H1 (cell line): ENCODE results near the gene PSMF1. TPM values are rescaled to one million over a fixed set of nuclear protein-coding genes. Genes with fewer than 3 reads are reported as not detected.

Experiments used
- CTCF ChIA-PET: fragments of 300-600 bp; sonication (Branson Sonifier 250); formaldehyde crosslinking; loops from one replicate; lab custom pipeline; 2021; ENCODE audit not compliant: partially characterized antibody; lab: Charles Lee
- POLR2A ChIA-PET: fragments of 300-600 bp; sonication (Branson Sonifier 250); formaldehyde crosslinking; loops from one replicate; lab custom pipeline; 2021; ENCODE audit warnings: inconsistent platforms; ENCODE audit not compliant: partially characterized antibody; lab: Charles Lee
- DNase-seq, 2 experiments: peaks; one replicate each; pipeline versions ENCODE4 v3.0.0 to v3.0.0-alpha.2; 2010 to 2022; ENCODE audit warnings: low spot score in 2 of 2, low read depth in 1 of 2, mixed read lengths in 1 of 2
- FAIRE-seq: peaks from 2 replicates; lab custom pipeline; 2011; peaks lifted over from hg19 to GRCh38; lab: Jason Lieb, UNC
- H2AFZ ChIP-seq: 2 replicates; pipeline ENCODE4 v1.8.1; 2012; ENCODE audit warnings: low read length, inconsistent platforms
- H2AK5ac ChIP-seq: 2 replicates; pipeline ENCODE4 v1.6.1; 2013; ENCODE audit warnings: low read depth, low read length
- H2BK120ac ChIP-seq: replicated peaks from 2 replicates; pipeline ENCODE3; 2013; ENCODE audit warnings: low read depth, low read length, inconsistent platforms
- H2BK12ac ChIP-seq: 2 replicates; pipeline ENCODE4 v1.6.1; 2013; ENCODE audit warnings: low read depth, low read length
- H2BK15ac ChIP-seq: 2 replicates; pipeline ENCODE4 v1.6.1; 2013; ENCODE audit warnings: low read length
- H2BK20ac ChIP-seq: 2 replicates; pipeline ENCODE4 v1.6.1; 2013; ENCODE audit warnings: low read length
- H2BK5ac ChIP-seq: 2 replicates; pipeline ENCODE4 v1.6.1; 2013; ENCODE audit warnings: low read depth, low read length
- H3K14ac ChIP-seq: 2 replicates; pipeline ENCODE4 v1.6.1; 2013; ENCODE audit warnings: inconsistent platforms; ENCODE audit not compliant: insufficient read length
- H3K18ac ChIP-seq: 2 replicates; pipeline ENCODE4 v1.6.1; 2013; ENCODE audit warnings: low read length; ENCODE audit errors: extremely low read depth
- H3K23ac ChIP-seq: 2 replicates; pipeline ENCODE4 v1.6.1; 2013; ENCODE audit warnings: inconsistent platforms; ENCODE audit not compliant: insufficient read length
- H3K23me2 ChIP-seq: 2 replicates; pipeline ENCODE4 v1.6.1; 2013; ENCODE audit warnings: low read depth, low read length
- H3K27ac ChIP-seq: 2 replicates; pipeline ENCODE4 v1.6.1; 2011; ENCODE audit warnings: low read depth, low read length, inconsistent platforms
- H3K27me3 ChIP-seq, 4 experiments: replicated peaks in 1 of 4; 1 replicate in 1 of 4; 2 replicates in 3 of 4; pipeline versions ENCODE4 v1.6.1 to v1.8.1; 2011 to 2013; ENCODE audit warnings: low read length in 3 of 4, mild to moderate bottlenecking in 3 of 4, inconsistent platforms in 2 of 4, mixed read lengths in 2 of 4, moderate library complexity in 1 of 4; ENCODE audit not compliant: control insufficient read depth in 3 of 4, insufficient read depth in 3 of 4; ENCODE audit errors: extremely low read depth in 1 of 4
- H3K36me3 ChIP-seq, 4 experiments: 2 replicates each; pipeline versions ENCODE4 v1.6.1 to v1.8.1; 2011 to 2013; ENCODE audit warnings: mild to moderate bottlenecking in 4 of 4, low read length in 3 of 4, moderate library complexity in 2 of 4, control low read depth in 1 of 4, inconsistent platforms in 1 of 4; ENCODE audit not compliant: insufficient read depth in 4 of 4, control insufficient read depth in 2 of 4
- H3K4ac ChIP-seq: replicated peaks from 2 replicates; pipeline ENCODE3; 2013; ENCODE audit warnings: low read length, low read depth, mixed read lengths, inconsistent platforms; ENCODE audit not compliant: insufficient read length
- H3K4me1 ChIP-seq, 4 experiments: replicated peaks in 1 of 4; 1 replicate in 1 of 4; 2 replicates in 3 of 4; pipeline versions ENCODE4 v1.6.1 to v1.8.1; 2011 to 2013; ENCODE audit warnings: low read length in 3 of 4, inconsistent platforms in 2 of 4, mixed read lengths in 1 of 4; ENCODE audit not compliant: insufficient read depth in 4 of 4, control insufficient read depth in 3 of 4
- H3K4me2 ChIP-seq, 2 experiments: 2 replicates each; pipeline versions ENCODE4 v1.6.1 to v1.8.1; 2011 to 2013; ENCODE audit warnings: low read depth in 2 of 2, low read length in 2 of 2, control low read depth in 1 of 2, inconsistent platforms in 1 of 2, mild to moderate bottlenecking in 1 of 2; ENCODE audit not compliant: insufficient read depth in 1 of 2
- H3K4me3 ChIP-seq, 4 experiments: fragments of 200-600, 300-600 bp in 1 of 4; sonication (generic), shearing (Covaris generic), sonication (Bioruptor Twin) in 1 of 4; 2 replicates each; pipeline versions ENCODE4 v1.5.1 to v1.8.1; 2011 to 2016; ENCODE audit warnings: low read length in 4 of 4, low read depth in 3 of 4, control low read depth in 2 of 4, inconsistent platforms in 2 of 4, mild to moderate bottlenecking in 2 of 4, mixed read lengths in 1 of 4, moderate library complexity in 1 of 4; ENCODE audit not compliant: insufficient read depth in 2 of 4; ENCODE audit errors: extremely low read depth in 1 of 4
- H3K56ac ChIP-seq: replicated peaks from 2 replicates; pipeline ENCODE3; 2013; ENCODE audit warnings: low read depth, mild to moderate bottlenecking, mixed read lengths, low read length, inconsistent platforms; ENCODE audit not compliant: insufficient read length
- H3K79me1 ChIP-seq: 2 replicates; pipeline ENCODE4 v1.6.1; 2013; ENCODE audit warnings: low read depth, low read length, control low read depth
- H3K79me2 ChIP-seq, 2 experiments: 2 replicates each; pipeline versions ENCODE4 v1.6.1 to v1.8.1; 2012 to 2013; ENCODE audit warnings: low read length in 2 of 2, mild to moderate bottlenecking in 2 of 2, inconsistent platforms in 1 of 2; ENCODE audit not compliant: insufficient read depth in 2 of 2, control insufficient read depth in 1 of 2
- H3K9ac ChIP-seq, 4 experiments: replicated peaks in 1 of 4; 1 replicate in 1 of 4; 2 replicates in 3 of 4; pipeline versions ENCODE4 v1.6.1 to v1.8.1; 2011 to 2013; ENCODE audit warnings: low read depth in 3 of 4, low read length in 3 of 4, control low read depth in 2 of 4, mild to moderate bottlenecking in 2 of 4, moderate library complexity in 2 of 4, inconsistent platforms in 1 of 4; ENCODE audit errors: extremely low read depth in 1 of 4
- H3K9me3 ChIP-seq, 2 experiments: 2 replicates each; pipeline versions ENCODE4 v1.6.1 to v1.8.1; 2012 to 2013; ENCODE audit warnings: mild to moderate bottlenecking in 2 of 2, moderate library complexity in 2 of 2, control low read depth in 1 of 2, inconsistent platforms in 1 of 2, low read depth in 1 of 2, low read length in 1 of 2, mixed read lengths in 1 of 2; ENCODE audit not compliant: insufficient read depth in 2 of 2
- H4K20me1 ChIP-seq, 2 experiments: replicated peaks in 1 of 2; 2 replicates each; pipeline versions ENCODE3 to v1.8.1; 2011 to 2013; ENCODE audit warnings: inconsistent platforms in 2 of 2, low read length in 2 of 2, mild to moderate bottlenecking in 1 of 2; ENCODE audit not compliant: insufficient read depth in 2 of 2, control insufficient read depth in 1 of 2
- H4K5ac ChIP-seq: 2 replicates; pipeline ENCODE4 v1.6.1; 2013; ENCODE audit warnings: low read length, low read depth, mixed read lengths, inconsistent platforms; ENCODE audit not compliant: insufficient read length
- H4K8ac ChIP-seq: 2 replicates; pipeline ENCODE4 v1.8.0; 2013; ENCODE audit warnings: mild to moderate bottlenecking, moderate library complexity, low read length, inconsistent platforms; ENCODE audit not compliant: insufficient read depth; ENCODE audit errors: extremely low read depth
- H4K91ac ChIP-seq: replicated peaks from 2 replicates; pipeline ENCODE3; 2013; ENCODE audit warnings: low read length, mixed read lengths, inconsistent platforms; ENCODE audit not compliant: insufficient read length
- NANOG ChIP-seq: IDR thresholded peaks from 2 replicates; pipeline ENCODE4 v1.6.1; 2011; ENCODE audit warnings: low read length, low read depth, mild to moderate bottlenecking, inconsistent platforms; ENCODE audit not compliant: insufficient read depth, poor library complexity, severe bottlenecking
- PHF8 ChIP-seq: fragments of 200-600 bp; sonication (generic); conservative IDR thresholded peaks from 2 replicates; pipeline ENCODE4 v1.7.1; 2012; ENCODE audit warnings: low read depth, mild to moderate bottlenecking, inconsistent platforms, low read length, moderate library complexity
- RFX5 ChIP-seq: IDR thresholded peaks from 2 replicates; pipeline ENCODE4 v1.6.1; 2011; ENCODE audit warnings: low read depth, low read length, improper control_type of control experiment, borderline replicate concordance
- SIRT6 ChIP-seq: IDR thresholded peaks from one replicate; pipeline ENCODE4 v1.7.1; 2012; ENCODE audit warnings: low read length, inconsistent platforms
- SUZ12 ChIP-seq: fragments of 200-600 bp; sonication (generic); IDR thresholded peaks from 2 replicates; pipeline ENCODE4 v1.6.1; 2012; ENCODE audit warnings: mild to moderate bottlenecking, inconsistent platforms, low read length, moderate library complexity, mixed read lengths
- TBP ChIP-seq: IDR thresholded peaks from 2 replicates; pipeline ENCODE4 v1.6.1; 2011; ENCODE audit warnings: low read depth, low read length, improper control_type of control experiment
- TCF12 ChIP-seq: IDR thresholded peaks from 2 replicates; pipeline ENCODE4 v1.6.1; 2011; ENCODE audit warnings: low read depth, mild to moderate bottlenecking, low read length
- whole genome bisulfite sequencing, 2 experiments: shearing (Covaris generic) in 1 of 2; methylation state at CpG; one replicate each; pipeline versions ENCODE4 v1.1.6 to v1.1.7; 2013 to 2015; ENCODE audit warnings: low lambda C conversion rate in 2 of 2, mixed read lengths in 2 of 2, inconsistent platforms in 1 of 2, low coverage in 1 of 2, missing lambda C conversion rate in 1 of 2; ENCODE audit not compliant: insufficient replicate concordance in 2 of 2, insufficient coverage in 1 of 2, insufficient read length in 1 of 2; ENCODE audit errors: extremely low coverage in 1 of 2, missing lambda C conversion rate in 1 of 2; 5-methylcytosine and 5-hydroxymethylcytosine counted together
- polyA plus RNA-seq, 7 experiments: library from polyadenylated mRNA; depleted of rRNA in 3 of 7; stranded (reverse) in 5 of 7; unstranded in 2 of 7; fragments of >200 nt in 5 of 7; fragments of 200-250 nt in 2 of 7; gene quantifications; 1 replicate in 5 of 7; 2 replicates in 1 of 7; 4 replicates in 1 of 7; pipeline versions ENCODE4 v1.2.1 to v1.2.3, GENCODE V29; 2011 to 2013; ENCODE audit warnings: missing spikeins in 2 of 7, mixed read lengths in 2 of 7
- total RNA-seq: library from RNA; stranded (reverse); fragmentation: NEBNext Ultra II Directional; extraction: Animal tissue kit (Norgen Biotek cat#: 25700); gene quantifications from 2 replicates; pipeline ENCODE4 v1.2.1, GENCODE V29; 2021

The PSMF1 gene
- total and polyA plus RNA-seq, 2 of the 8 experiments (the other 6 are each of a cell fraction or from before 2014, with no cell fraction given): 106 to 159 TPM

DNA sequence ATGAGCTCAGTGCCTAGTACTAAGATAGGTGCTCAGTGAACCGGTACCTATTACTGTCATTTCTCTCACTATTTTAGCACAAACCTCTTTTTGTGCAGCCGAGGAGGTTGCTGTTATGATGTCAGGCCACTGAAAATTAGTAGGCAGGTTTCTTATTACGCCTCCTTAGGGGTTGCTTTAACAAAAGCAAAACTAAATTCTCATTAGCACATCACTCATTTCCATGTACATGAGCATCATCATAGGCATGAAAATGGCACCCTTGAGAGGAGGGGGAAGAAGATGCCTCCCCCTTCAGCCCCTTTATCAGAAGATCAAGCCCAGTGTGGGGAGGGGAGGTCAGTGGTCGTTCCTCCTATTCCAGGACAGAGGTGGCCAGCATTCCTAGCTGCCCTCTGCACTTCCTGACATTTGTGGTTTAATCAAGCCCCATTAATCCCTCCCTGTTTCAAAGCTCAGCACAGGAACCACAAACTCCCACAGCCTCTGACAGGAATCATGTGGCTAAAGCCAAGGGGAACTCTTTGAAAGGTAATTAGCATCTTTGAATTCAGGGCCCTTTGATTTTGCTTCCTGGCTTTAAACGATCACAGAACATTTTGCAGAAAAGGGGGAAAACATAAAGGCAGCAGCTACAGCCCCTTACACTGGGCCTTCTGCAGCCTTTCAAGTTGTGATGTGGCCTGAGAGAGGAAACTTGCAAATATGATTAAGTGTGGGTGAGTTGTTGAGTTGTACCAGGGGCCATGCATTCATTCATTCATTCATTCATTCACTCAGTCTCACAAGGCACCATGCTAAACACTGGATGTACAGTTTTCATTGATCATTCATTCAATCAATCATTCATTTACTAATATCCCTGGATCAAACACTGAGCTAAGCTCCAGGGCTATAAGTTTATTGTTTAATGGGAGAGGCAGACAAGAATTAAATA is 31.9 kb upstream of the PSMF1 start:
- Histone ChIP-seq H3K36me3 (no peaks in the 10 kb centered on the region), H3K23me2 (no peaks in the 10 kb centered on the region; the same call in 1 of the 2 replicates), H3K27ac (no peak overlapping the region), H4K8ac (no peak overlapping the region), H2BK15ac (no peak overlapping the region), H2BK20ac (no peak overlapping the region), H3K9ac (no peak overlapping the region), H2AK5ac (no peak overlapping the region), H4K20me1 (no peaks in the 10 kb centered on the region), H3K9me3 (peaks cover 9 to 13% of the 10 kb centered on the region in 2 experiments), H3K4me3 (no peak overlapping the region), H3K79me2 (no peaks in the 10 kb centered on the region; a peak in 1 of 4 replicates), H3K23ac (no peak overlapping the region), H3K4ac (no peak overlapping the region), H3K18ac (no peak overlapping the region), H3K27me3 (no peaks in the 10 kb centered on the region), H3K4me2 (no peak overlapping the region), H2AFZ (no peak overlapping the region), H3K56ac (no peak overlapping the region), H3K79me1 (no peaks in the 10 kb centered on the region), H3K14ac (no peak overlapping the region), H2BK5ac (no peak overlapping the region), H2BK120ac (no peak overlapping the region), H4K91ac (no peak overlapping the region), H3K4me1 (no peaks in the 10 kb centered on the region), H2BK12ac (no peak overlapping the region), H4K5ac (no peak overlapping the region)
- FAIRE-seq (peak; percentile 50), DNase-seq (no peak)
- CTCF ChIA-PET: interaction anchor here (0.8 to 1.2 kb wide), 3 partner anchors 14 to 23 kb away, joined by 3 read pairs; no protein-coding TSS in a partner anchor
- WGBS, 2 experiments: 60% methylated on average over 5 of the region's 5 CpGs; no CpG with 5 or more reads in 1 of the 2 experiments
- POLR2A ChIA-PET: interaction anchor here (1.2 kb wide), 1 partner anchor 18 kb away, joined by 3 read pairs; no protein-coding TSS in a partner anchor
- TF ChIP-seq TBP (no peak), PHF8 (no peak), TCF12 (no peak), SIRT6 (no peak), SUZ12 (no peak), RFX5 (no peak), NANOG (no peak)
